ENCODE measurements around the gene HOXA7. TPM values are rescaled to one million over a fixed set of nuclear protein-coding genes. Genes with fewer than 3 reads are reported as not detected.
A peak's percentile ranks its signal among the peaks of the same experiment; 100 is the strongest.

Gene HOXA7
- total RNA-seq, 2 donors from 2014 or later = not detected

DNA sequence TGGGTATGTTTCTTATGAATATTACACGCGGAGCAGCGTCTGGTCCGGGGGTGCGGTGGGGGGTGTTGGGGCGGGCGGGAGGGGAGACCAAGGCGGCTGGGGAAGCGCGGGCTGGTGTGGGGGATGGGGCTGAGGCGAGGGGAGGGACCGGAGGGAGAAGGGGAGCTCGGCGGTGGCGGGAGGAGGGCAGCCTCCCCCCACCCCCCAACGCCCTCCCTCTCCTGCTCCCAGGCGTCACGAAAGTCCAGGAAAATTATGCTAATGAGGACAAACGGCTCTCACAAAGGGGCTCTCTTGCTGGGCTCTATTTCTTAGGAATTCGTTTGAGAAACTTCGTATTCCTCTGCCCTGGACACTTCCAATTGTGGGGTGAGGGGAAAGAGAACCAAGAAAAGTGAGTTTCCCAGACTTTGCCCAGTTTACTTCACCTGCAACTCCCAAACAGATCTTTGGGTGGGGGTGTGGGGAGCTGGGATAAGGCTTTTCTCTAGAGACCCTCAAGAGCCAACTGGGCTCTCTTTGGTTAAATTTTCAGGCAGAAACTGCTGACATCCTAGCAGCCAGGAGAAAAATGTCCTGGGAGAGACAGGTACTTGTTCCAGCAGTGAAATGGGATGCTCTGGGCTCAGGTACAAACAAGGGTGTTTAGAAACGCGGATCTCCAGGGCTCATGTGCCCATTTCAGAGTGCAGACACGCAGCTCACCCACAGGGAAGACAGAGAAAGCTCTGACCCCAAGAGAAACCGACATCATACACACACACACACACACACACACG is 42.3 kb downstream of the HOXA7 start:
- peaks cover 4% of the 10 kb centered on the region for H3K9me3 ChIP-seq (ENCODE audit: control insufficient read depth, low read length)
- 0% methylated on average over 6 to 12 of the region's 26 CpGs for WGBS, 2 experiments (ENCODE audit: insufficient coverage in 1 of 2, insufficient read length in 1 of 2)
- Mint-ChIP-seq H3K36me3 (ENCODE audit: low read depth) (no peaks in the 10 kb centered on the region), H3K4me3 (no peak overlapping the region), H3K27me3 (ENCODE audit: insufficient read depth) (peaks cover 95% of the 10 kb centered on the region), H3K4me1 (peaks cover 5% of the 10 kb centered on the region), H3K9me3 (no peaks in the 10 kb centered on the region), H3K27ac (no peak overlapping the region)
- no peak for DNase-seq
- no peaks in the 10 kb centered on the region for H3K36me3 ChIP-seq (ENCODE audit: control insufficient read depth, insufficient read depth, low read length)
- peaks cover 97% of the 10 kb centered on the region for H3K27me3 ChIP-seq (ENCODE audit: control insufficient read depth, insufficient read depth, low read length, poor library complexity, severe bottlenecking)
- no peak overlapping the region for H3K9ac ChIP-seq (ENCODE audit: extremely low read depth, low read length, poor library complexity, severe bottlenecking)
- peak overlapping the region; percentile 77 for H3K27ac ChIP-seq (ENCODE audit: low read depth, low read length)
- H3K4me1 ChIP-seq (ENCODE audit: control insufficient read depth, insufficient read depth, low read length) = no peaks in the 10 kb centered on the region
- TF ChIP-seq, protein P1, sequence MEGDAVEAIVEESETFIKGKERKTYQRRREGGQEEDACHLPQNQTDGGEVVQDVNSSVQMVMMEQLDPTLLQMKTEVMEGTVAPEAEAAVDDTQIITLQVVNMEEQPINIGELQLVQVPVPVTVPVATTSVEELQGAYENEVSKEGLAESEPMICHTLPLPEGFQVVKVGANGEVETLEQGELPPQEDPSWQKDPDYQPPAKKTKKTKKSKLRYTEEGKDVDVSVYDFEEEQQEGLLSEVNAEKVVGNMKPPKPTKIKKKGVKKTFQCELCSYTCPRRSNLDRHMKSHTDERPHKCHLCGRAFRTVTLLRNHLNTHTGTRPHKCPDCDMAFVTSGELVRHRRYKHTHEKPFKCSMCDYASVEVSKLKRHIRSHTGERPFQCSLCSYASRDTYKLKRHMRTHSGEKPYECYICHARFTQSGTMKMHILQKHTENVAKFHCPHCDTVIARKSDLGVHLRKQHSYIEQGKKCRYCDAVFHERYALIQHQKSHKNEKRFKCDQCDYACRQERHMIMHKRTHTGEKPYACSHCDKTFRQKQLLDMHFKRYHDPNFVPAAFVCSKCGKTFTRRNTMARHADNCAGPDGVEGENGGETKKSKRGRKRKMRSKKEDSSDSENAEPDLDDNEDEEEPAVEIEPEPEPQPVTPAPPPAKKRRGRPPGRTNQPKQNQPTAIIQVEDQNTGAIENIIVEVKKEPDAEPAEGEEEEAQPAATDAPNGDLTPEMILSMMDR (conservative IDR thresholded peaks at IDR 0.05) = no peak
- no peak overlapping the region for H3K4me3 ChIP-seq (ENCODE audit: low read length)

DNA sequence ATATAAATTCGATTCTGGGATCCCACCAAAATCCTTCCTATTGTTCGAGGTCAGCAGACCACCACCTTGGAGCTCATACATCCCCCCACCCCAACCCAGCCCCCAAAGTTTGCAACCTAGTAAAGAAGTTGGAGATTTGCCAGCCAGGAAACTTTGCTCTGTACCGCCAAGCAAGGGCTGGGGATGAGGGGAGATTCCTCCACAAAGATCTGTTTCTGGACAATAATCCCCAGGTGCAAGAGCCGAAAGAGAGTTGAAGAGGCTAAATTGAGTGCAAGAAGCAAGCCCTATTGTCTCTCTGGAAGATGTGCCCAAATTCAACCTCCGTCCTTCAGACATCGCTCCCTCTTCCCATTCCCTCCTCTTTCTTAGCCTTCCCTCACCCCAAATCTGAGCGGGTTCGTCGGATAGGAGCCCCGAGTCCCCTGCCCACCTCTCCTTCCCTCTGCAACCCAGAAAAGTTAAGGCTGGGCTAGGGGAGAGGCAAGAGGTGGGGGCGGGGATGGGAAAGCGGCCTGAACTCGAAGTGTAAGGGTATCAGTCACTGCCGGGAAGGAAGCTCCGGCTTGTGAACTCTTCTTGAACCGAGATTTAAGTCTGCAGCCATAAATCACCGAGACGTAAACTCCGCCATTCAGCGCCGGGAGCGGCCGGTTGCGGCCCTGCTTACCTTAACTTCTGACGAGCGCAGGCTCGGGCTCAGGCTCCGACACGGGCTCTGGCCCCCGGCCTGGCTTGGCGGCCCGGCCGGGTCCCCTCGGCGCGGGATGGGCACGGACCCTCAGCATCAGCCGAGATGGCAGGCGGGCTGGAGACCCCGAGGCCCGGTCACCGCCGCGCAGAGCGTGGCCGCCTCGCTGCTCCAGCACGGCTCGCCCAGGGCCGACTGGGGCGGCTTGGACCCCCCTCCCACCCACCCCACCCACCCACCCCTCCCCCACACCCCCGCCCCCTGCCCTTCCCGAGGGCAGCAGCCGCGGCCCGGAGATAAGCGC is 43.2 kb downstream of the HOXA7 start:
- Mint-ChIP-seq H3K36me3 (ENCODE audit: low read depth) (no peaks in the 10 kb centered on the region), H3K9me3 (no peaks in the 10 kb centered on the region), H3K27me3 (ENCODE audit: insufficient read depth) (peaks cover 95% of the 10 kb centered on the region), H3K4me1 (peaks cover 7% of the 10 kb centered on the region), H3K4me3 (no peak overlapping the region), H3K27ac (no peak overlapping the region)
- Histone ChIP-seq H3K4me3 (ENCODE audit: low read length) (no peak overlapping the region), H3K27me3 (ENCODE audit: control insufficient read depth, insufficient read depth, low read length, poor library complexity, severe bottlenecking) (peaks cover 97% of the 10 kb centered on the region), H3K9me3 (ENCODE audit: control insufficient read depth, low read length) (peaks cover 4% of the 10 kb centered on the region), H3K9ac (ENCODE audit: extremely low read depth, low read length, poor library complexity, severe bottlenecking) (no peak overlapping the region), H3K36me3 (ENCODE audit: control insufficient read depth, insufficient read depth, low read length) (no peaks in the 10 kb centered on the region), H3K4me1 (ENCODE audit: control insufficient read depth, insufficient read depth, low read length) (no peaks in the 10 kb centered on the region), H3K27ac (ENCODE audit: low read depth, low read length) (no peak overlapping the region)
- WGBS, 2 experiments (ENCODE audit: insufficient coverage in 1 of 2, insufficient read length in 1 of 2) = 1 to 3% methylated on average over 9 to 39 of the region's 57 CpGs
- peak; percentile 80 for DNase-seq
- TF ChIP-seq, protein P1 (conservative IDR thresholded peaks at IDR 0.05) = no peak

DNA sequence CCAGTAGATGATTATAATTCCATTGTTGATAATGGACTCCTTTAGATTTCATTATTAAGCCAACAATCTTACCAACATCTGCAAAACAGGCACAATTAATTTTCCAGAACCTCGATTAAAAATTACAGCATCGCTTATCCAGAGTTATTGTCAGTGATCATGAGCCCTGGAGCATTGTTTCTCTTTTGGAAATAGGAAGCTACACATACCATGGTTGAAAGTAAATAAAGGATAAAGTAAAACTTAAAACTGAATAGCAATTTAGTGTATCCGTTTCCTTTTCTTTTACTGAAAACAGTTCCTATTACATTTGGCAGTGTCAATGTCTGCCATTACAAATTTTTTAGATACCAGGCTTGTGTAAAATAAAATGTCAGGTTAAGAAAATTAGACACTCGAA is 44.1 kb downstream of the HOXA7 start:
- Histone ChIP-seq H3K4me1 (ENCODE audit: control insufficient read depth, insufficient read depth, low read length) (no peaks in the 10 kb centered on the region), H3K27me3 (ENCODE audit: control insufficient read depth, insufficient read depth, low read length, poor library complexity, severe bottlenecking) (peaks cover 97% of the 10 kb centered on the region), H3K4me3 (ENCODE audit: low read length) (no peak overlapping the region), H3K9me3 (ENCODE audit: control insufficient read depth, low read length) (peaks cover 4% of the 10 kb centered on the region), H3K36me3 (ENCODE audit: control insufficient read depth, insufficient read depth, low read length) (no peaks in the 10 kb centered on the region), H3K9ac (ENCODE audit: extremely low read depth, low read length, poor library complexity, severe bottlenecking) (no peak overlapping the region), H3K27ac (ENCODE audit: low read depth, low read length) (no peak overlapping the region)
- no peak for DNase-seq
- TF ChIP-seq, protein P1 (conservative IDR thresholded peaks at IDR 0.05) = no peak
- Mint-ChIP-seq H3K36me3 (ENCODE audit: low read depth) (no peaks in the 10 kb centered on the region), H3K9me3 (no peaks in the 10 kb centered on the region), H3K4me3 (no peak overlapping the region), H3K4me1 (peaks cover 8% of the 10 kb centered on the region), H3K27ac (no peak overlapping the region), H3K27me3 (ENCODE audit: insufficient read depth) (peaks cover 95% of the 10 kb centered on the region)
- 41 to 54% methylated on average over 2 to 4 of the region's 4 CpGs for WGBS, 2 experiments (ENCODE audit: insufficient coverage in 1 of 2, insufficient read length in 1 of 2)

All from endodermal cell (in vitro differentiated cells).